ENCODE measurements around the gene BTK. TPM values are rescaled to one million over a fixed set of nuclear protein-coding genes. Genes with fewer than 3 reads are reported as not detected.

Gene BTK
- total and polyA plus RNA-seq, 9 of the 15 experiments (the other 6 are each of a cell fraction or from before 2014, with no cell fraction given) = 14.9 to 93.4 (median 65.2) TPM

DNA sequence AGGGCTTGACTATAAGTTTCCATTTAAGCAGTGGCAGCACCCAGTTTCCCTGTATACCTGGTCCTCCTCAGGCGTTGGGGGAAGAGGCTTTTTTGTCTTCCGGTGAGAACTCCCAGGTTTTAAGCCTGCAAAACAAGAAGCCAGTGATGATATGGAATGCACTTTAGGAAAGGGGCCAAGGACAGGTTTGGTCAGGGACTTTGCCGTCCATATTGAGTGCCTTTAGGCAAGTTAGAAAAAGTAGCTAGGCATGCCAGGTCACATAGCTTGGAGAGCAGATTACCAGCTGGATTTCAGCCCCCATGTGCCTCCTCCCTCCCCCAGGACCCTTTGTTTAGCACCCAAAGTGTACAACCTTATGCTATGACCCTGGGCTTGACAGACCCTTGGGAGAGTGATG is 23.9 kb downstream of the BTK start:
- Histone ChIP-seq H3K27me3 (ENCODE audit: control insufficient read depth in 2 of 2, insufficient read depth in 2 of 2, low read length in 2 of 2) (no peaks in the 10 kb centered on the region), H3K4me3 (no peak overlapping the region), H2AFZ (ENCODE audit: low read depth, low read length) (no peak overlapping the region), H3K36me3 (ENCODE audit: control insufficient read depth, insufficient read depth, low read length) (peaks cover 61% of the 10 kb centered on the region), H3K9me1 (ENCODE audit: control insufficient read depth, insufficient read depth, low read length) (no peaks in the 10 kb centered on the region), H3K9ac (ENCODE audit: insufficient read depth in 1 of 2, low read depth in 2 of 2, low read length in 2 of 2) (no peak overlapping the region), H3K27ac (ENCODE audit: extremely low read depth, low read depth, low read length) (no peak overlapping the region), H4K20me1 (replicated peaks; ENCODE audit: control insufficient read depth, insufficient read depth, low read length) (no peaks in the 10 kb centered on the region), H3K4me2 (ENCODE audit: insufficient read depth, low read length) (no peak overlapping the region), H3K9me3 (replicated peaks; ENCODE audit: control insufficient read depth, insufficient read depth, low read depth, low read length) (no peaks in the 10 kb centered on the region), H3K79me2 (ENCODE audit: control insufficient read depth, insufficient read depth, low read length) (no peaks in the 10 kb centered on the region), H3K4me1 (replicated peaks in 1 of 2; ENCODE audit: control insufficient read depth in 2 of 2, insufficient read depth in 2 of 2, low read length in 2 of 2) (peaks cover 0 to 4% of the 10 kb centered on the region in 2 experiments; a peak in 3 of 5 replicates)
- ChIA-PET POLR2A (no interaction called here), CTCF (ENCODE audit: low intra/inter-chr PET ratio) (no interaction called here)
- no peak for FAIRE-seq
- no peak for DNase-seq (ENCODE audit: extremely low read depth in 1 of 4, low spot score in 3 of 4)
- 83% methylated on average over 3 of the region's 3 CpGs for WGBS (ENCODE audit: insufficient coverage, low coverage, missing lambda C conversion rate)
- no TSS peak for BruUV-seq (replicated peaks)
- in situ Hi-C loops (cut with MboI) = no loop called here
- ATAC-seq = no peak
- intact Hi-C loops (cut with micrococcal nuclease) = no loop called here
- TF ChIP-seq CREM (IDR thresholded peaks at IDR 0.05; ENCODE audit: low read depth) (no peak), TCFL5 (CRISPR knock-in tag; conservative IDR thresholded peaks at IDR 0.05) (no peak), ZNF436 (CRISPR knock-in tag; IDR thresholded peaks at IDR 0.05) (no peak), STAT5B (CRISPR knock-in tag; IDR thresholded peaks at IDR 0.05) (no peak), ZNF444 (CRISPR knock-in tag; IDR thresholded peaks at IDR 0.05) (no peak), HSF4 (CRISPR knock-in tag; IDR thresholded peaks at IDR 0.05; ENCODE audit: borderline replicate concordance) (no peak), KLF10 (CRISPR knock-in tag; IDR thresholded peaks at IDR 0.05) (no peak)
- TF ChIP-seq, protein P1, sequence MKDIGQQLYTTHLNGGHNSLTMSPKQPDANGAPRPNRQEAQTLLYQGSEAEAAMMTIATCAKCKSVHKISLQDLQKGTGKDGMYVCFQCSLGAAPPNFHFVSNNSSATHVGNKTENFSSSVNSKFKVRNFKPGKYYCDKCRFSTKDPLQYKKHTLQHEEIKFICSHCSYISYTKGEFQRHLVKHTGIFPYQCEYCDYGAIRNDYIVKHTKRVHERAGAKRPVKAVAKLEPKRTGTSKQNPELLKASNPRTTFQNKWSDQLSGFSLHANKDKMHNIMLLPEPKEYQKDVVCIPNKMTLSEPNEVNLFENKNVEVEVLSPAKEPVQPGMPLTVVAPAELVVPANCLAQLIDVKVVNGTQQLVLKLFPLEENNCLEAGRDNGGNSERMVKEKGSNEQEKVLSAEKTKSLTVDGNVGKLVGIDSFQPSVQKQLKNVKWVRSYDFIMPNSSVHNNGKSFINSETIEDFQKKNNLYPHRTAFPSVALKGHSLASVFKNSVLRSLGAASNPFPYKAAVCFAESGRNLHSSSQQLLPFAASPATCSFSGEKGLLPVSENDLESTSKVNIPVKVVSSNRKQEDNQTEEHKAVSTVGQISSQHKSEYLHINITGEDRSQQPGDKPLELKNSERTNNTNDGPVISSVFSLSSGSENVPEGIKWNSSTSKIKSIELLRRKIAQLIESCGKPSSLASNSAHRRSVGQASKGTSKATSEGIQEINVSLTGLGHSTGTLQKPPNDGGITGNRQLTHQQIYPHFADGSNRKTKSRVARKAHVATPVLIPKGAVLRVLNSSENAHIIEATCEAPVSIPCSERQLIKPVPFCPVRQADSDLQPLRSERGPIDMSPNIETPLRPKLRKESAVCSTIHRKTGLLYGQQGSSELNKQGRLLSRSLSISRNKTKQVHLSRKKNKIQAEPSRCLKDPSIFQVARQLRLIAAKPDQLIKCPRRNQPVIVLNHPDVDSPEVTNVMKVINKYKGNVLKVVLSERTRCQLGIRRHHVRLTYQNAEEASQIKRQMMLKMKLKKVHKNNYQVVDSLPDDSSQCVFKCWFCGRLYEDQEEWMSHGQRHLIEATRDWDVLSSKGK (CRISPR knock-in tag; IDR thresholded peaks at IDR 0.05) = no peak
- TF ChIP-seq, protein P2, sequence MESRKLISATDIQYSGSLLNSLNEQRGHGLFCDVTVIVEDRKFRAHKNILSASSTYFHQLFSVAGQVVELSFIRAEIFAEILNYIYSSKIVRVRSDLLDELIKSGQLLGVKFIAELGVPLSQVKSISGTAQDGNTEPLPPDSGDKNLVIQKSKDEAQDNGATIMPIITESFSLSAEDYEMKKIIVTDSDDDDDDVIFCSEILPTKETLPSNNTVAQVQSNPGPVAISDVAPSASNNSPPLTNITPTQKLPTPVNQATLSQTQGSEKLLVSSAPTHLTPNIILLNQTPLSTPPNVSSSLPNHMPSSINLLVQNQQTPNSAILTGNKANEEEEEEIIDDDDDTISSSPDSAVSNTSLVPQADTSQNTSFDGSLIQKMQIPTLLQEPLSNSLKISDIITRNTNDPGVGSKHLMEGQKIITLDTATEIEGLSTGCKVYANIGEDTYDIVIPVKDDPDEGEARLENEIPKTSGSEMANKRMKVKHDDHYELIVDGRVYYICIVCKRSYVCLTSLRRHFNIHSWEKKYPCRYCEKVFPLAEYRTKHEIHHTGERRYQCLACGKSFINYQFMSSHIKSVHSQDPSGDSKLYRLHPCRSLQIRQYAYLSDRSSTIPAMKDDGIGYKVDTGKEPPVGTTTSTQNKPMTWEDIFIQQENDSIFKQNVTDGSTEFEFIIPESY (CRISPR knock-in tag; IDR thresholded peaks at IDR 0.05) = no peak
- TF ChIP-seq, protein P3, sequence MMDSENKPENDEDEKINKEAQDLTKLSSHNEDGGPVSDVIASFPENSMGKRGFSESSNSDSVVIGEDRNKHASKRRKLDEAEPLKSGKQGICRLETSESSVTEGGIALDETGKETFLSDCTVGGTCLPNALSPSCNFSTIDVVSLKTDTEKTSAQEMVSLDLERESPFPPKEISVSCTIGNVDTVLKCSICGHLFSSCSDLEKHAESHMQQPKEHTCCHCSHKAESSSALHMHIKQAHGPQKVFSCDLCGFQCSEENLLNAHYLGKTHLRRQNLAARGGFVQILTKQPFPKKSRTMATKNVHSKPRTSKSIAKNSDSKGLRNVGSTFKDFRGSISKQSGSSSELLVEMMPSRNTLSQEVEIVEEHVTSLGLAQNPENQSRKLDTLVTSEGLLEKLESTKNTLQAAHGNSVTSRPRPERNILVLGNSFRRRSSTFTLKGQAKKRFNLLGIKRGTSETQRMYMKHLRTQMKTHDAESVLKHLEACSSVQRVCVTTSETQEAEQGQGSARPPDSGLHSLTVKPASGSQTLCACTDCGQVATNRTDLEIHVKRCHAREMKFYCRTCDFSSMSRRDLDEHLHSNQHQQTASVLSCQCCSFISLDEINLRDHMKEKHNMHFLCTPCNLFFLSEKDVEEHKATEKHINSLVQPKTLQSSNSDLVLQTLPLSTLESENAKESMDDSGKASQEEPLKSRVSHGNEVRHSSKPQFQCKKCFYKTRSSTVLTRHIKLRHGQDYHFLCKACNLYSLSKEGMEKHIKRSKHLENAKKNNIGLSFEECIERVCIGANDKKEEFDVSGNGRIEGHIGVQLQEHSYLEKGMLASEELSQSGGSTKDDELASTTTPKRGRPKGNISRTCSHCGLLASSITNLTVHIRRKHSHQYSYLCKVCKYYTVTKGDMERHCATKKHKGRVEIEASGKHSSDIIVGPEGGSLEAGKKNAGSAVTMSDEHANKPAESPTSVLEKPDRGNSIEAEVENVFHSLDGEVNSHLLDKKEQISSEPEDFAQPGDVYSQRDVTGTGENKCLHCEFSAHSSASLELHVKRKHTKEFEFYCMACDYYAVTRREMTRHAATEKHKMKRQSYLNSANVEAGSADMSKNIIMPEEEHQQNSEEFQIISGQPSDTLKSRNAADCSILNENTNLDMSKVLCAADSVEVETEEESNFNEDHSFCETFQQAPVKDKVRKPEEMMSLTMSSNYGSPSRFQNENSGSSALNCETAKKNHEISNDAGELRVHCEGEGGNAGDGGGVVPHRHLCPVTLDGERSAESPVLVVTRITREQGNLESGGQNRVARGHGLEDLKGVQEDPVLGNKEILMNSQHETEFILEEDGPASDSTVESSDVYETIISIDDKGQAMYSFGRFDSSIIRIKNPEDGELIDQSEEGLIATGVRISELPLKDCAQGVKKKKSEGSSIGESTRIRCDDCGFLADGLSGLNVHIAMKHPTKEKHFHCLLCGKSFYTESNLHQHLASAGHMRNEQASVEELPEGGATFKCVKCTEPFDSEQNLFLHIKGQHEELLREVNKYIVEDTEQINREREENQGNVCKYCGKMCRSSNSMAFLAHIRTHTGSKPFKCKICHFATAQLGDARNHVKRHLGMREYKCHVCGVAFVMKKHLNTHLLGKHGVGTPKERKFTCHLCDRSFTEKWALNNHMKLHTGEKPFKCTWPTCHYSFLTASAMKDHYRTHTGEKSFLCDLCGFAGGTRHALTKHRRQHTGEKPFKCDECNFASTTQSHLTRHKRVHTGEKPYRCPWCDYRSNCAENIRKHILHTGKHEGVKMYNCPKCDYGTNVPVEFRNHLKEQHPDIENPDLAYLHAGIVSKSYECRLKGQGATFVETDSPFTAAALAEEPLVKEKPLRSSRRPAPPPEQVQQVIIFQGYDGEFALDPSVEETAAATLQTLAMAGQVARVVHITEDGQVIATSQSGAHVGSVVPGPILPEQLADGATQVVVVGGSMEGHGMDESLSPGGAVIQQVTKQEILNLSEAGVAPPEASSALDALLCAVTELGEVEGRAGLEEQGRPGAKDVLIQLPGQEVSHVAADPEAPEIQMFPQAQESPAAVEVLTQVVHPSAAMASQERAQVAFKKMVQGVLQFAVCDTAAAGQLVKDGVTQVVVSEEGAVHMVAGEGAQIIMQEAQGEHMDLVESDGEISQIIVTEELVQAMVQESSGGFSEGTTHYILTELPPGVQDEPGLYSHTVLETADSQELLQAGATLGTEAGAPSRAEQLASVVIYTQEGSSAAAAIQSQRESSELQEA (IDR thresholded peaks at IDR 0.05; ENCODE audit: low read depth) = no peak
